Activated CD8-positive, alpha-beta T cell treated with anti-CD3 and anti-CD28 coated beads for 36 hours (primary cell): Measurements from ENCODE around the gene TAS2R41. TPM values are rescaled to one million over a fixed set of nuclear protein-coding genes. Genes with fewer than 3 reads are reported as not detected.

Source experiments
- ATAC-seq: fragments of 200-7000 bp; cut with Tn5 transposase; one replicate; pipeline ENCODE4 v1.10.0; 2021; ENCODE audit warnings: mild to moderate bottlenecking, moderate library complexity
- CTCF ChIA-PET: fragments of 350-600 bp; sonication (Branson Sonifier 250); formaldehyde crosslinking; loops from one replicate; lab custom pipeline; 2021; ENCODE audit warnings: antibody characterized with exemption; lab: Charles Lee
- POLR2A ChIA-PET: fragments of 350-600 bp; sonication (Branson Sonifier 250); formaldehyde crosslinking; loops from one replicate; lab custom pipeline; 2021; ENCODE audit warnings: antibody characterized with exemption; lab: Charles Lee
- DNase-seq: peaks from one replicate; pipeline ENCODE4 v3.0.0-alpha.2; 2020
- H3K27ac Mint-ChIP-seq: one replicate; pipeline ENCODE4 v1.8.0; 2021; ENCODE audit warnings: mild to moderate bottlenecking, mixed read lengths
- H3K27me3 Mint-ChIP-seq: one replicate; pipeline ENCODE4 v1.8.0; 2021; ENCODE audit warnings: mixed read lengths
- H3K36me3 Mint-ChIP-seq: one replicate; pipeline ENCODE4 v1.8.0; 2021; ENCODE audit warnings: low read depth, mixed read lengths
- H3K4me1 Mint-ChIP-seq: one replicate; pipeline ENCODE4 v1.8.0; 2021; ENCODE audit warnings: low read depth, mixed read lengths
- H3K4me3 Mint-ChIP-seq: one replicate; pipeline ENCODE4 v1.8.0; 2021; ENCODE audit warnings: mild to moderate bottlenecking, moderate library complexity, mixed read lengths
- H3K9me3 Mint-ChIP-seq: one replicate; pipeline ENCODE4 v1.8.0; 2021; ENCODE audit warnings: mixed read lengths
- intact Hi-C: fragments of 100-400 bp; cut with micrococcal nuclease; formaldehyde crosslinking; loops from one replicate; pipeline ENCODE4 v1.10.0; 2022
- total RNA-seq, 2 experiments: library from RNA; stranded (reverse); gene quantifications; one replicate each; pipeline ENCODE4 v1.2.3, GENCODE V29; 2021
- TF ChIP-seq, protein P1 (sequence below): fragments of 200-600 bp; IDR thresholded peaks from one replicate; pipeline ENCODE4 v1.8.0; 2022; ENCODE audit warnings: antibody characterized with exemption, mild to moderate bottlenecking

TAS2R41 gene
- total RNA-seq, 2 experiments from 2014 or later: not detected

DNA sequence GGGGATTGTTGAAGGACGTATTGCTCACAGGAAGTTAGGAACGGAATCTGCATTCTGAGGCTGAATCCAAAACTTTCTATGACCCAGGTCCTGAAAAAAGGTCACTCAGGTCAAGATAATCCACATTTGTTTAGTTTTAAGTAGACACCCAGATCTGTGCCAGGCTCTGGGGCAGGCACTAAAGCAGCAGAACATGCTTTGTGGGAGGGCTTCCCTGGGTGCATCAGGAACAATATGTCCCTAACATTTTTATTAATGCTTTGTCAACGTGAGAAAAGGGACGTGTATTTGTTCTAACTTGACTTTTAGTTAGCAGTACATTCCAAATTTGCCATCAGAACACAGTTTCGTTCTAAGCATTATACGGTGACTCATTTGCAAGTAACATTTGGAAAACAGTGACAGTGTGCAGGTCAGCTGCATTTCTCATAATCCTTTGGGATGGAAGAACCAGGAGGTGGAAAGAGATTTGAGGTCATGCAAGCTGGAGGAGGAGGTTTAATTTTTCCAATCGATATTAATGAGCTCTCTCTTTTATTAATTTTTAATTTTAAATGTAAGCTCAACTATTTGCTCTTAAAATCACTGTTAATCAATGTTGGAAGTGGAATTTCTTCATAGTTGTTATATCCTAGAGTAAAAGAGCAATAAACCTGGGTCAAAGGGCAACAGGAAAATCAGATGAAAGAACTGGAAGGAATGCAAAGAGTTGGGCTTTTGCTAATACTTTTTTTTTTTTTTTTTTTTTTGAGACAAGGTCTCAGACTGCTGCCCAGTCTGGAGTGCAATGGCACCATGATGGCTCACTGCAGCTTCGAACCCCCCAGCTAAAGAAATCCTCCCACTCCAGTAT lies 35.0 kb downstream of the TAS2R41 start:
- no peak for DNase-seq
- H3K36me3 Mint-ChIP-seq: no peaks in the 10 kb centered on the region
- peaks cover 7% of the 10 kb centered on the region for H3K4me1 Mint-ChIP-seq
- TF ChIP-seq, protein P1, sequence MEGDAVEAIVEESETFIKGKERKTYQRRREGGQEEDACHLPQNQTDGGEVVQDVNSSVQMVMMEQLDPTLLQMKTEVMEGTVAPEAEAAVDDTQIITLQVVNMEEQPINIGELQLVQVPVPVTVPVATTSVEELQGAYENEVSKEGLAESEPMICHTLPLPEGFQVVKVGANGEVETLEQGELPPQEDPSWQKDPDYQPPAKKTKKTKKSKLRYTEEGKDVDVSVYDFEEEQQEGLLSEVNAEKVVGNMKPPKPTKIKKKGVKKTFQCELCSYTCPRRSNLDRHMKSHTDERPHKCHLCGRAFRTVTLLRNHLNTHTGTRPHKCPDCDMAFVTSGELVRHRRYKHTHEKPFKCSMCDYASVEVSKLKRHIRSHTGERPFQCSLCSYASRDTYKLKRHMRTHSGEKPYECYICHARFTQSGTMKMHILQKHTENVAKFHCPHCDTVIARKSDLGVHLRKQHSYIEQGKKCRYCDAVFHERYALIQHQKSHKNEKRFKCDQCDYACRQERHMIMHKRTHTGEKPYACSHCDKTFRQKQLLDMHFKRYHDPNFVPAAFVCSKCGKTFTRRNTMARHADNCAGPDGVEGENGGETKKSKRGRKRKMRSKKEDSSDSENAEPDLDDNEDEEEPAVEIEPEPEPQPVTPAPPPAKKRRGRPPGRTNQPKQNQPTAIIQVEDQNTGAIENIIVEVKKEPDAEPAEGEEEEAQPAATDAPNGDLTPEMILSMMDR: no peak
- H3K27ac Mint-ChIP-seq: no peak overlapping the region
- no peak overlapping the region for H3K4me3 Mint-ChIP-seq
- peaks cover 1% of the 10 kb centered on the region for H3K27me3 Mint-ChIP-seq
- ChIA-PET POLR2A (interaction anchor here (0.8 kb wide), 1 partner anchor 658 kb away, joined by 3 read pairs; no protein-coding TSS in a partner anchor), CTCF (interaction anchor here (0.7 kb wide), 1 partner anchor 615 kb away, joined by 3 read pairs; no protein-coding TSS in a partner anchor)
- ATAC-seq: no peak
- intact Hi-C loops: no loop called here
- no peaks in the 10 kb centered on the region for H3K9me3 Mint-ChIP-seq

DNA sequence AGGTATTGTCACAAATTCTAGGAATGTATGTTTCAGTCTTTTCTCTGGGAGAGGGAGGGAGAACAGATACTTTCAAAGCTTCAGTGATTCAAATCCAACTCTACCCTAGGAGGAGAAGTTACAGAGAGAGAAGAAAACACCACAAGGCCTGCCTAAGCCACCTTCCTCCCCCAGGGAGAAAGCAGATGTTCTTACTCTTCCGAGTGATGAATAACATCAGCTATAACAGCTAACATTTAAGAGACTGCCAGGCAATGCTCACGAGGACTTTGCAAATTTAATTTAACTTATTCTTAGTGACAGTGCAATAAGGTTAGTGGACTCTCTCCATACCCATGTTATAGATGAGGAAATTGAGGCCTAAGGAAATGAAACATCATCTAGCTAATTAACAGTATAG lies 36.8 kb downstream of the TAS2R41 start:
- Mint-ChIP-seq H3K27ac (no peak overlapping the region), H3K36me3 (no peaks in the 10 kb centered on the region), H3K27me3 (peaks cover 1% of the 10 kb centered on the region), H3K9me3 (no peaks in the 10 kb centered on the region), H3K4me3 (no peak overlapping the region), H3K4me1 (peaks cover 7% of the 10 kb centered on the region)
- intact Hi-C loops: no loop called here
- ChIA-PET POLR2A (no interaction called here), CTCF (no interaction called here)
- DNase-seq (no peak), ATAC-seq (no peak)
- TF ChIP-seq, protein P1: no peak

DNA sequence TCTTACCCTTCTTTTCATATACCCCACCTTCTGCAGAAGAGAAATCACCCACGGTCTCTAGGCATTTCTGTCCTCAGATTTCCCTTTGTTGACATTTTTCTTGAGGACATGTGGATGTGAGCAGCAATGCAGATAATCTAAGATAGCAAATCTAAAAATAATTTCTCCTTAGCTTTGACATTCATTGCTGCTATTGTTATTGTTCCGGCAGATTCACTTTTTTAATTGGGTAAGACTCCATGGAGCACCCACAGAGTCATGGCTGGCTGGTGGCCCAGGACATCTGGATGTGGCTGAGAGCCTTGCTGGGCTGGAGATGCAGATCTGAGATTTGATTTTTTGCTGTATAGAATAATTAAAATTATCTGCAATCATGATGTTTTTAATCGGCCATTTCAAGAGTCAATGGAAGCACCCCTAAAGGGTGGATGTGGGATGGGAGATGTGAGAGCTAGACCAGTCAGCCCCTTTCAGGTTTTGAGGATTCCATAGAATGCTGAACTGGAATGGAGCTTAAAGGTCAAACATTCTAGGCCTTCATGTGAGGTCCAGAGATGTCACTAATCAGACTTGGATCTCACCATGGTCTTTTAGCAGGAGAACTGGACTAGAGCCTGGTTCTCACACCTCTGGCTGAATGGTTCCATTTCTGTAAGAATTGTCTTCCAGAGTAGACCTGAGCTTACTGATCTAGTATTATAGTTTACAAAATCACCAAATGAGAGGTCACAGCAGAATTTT lies 37.5 kb downstream of the TAS2R41 start:
- intact Hi-C loops: no loop called here

DNA sequence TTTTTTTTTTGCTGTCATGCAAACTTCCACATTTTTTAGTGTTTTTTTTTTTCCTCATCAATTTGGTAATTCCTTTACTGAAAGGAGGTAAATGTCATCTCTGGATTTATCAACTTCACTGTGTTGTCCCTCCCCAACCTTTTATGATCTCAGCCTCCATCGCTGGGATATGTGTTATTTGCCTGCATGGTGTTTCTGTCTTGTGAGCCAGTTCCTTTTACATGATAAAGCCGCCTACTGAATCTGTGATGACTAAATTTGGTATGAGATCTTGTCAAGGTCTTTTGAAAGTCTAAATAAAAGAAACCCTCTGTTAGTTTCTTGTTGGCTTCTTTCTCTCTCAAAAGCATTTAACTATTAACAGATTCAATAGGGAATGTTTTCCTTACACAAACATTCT lies 39.3 kb downstream of the TAS2R41 start:
- Mint-ChIP-seq H3K27me3 (peaks cover 1% of the 10 kb centered on the region), H3K9me3 (no peaks in the 10 kb centered on the region), H3K27ac (no peak overlapping the region), H3K4me3 (no peak overlapping the region), H3K36me3 (no peaks in the 10 kb centered on the region), H3K4me1 (peaks cover 7% of the 10 kb centered on the region)
- ATAC-seq: no peak
- ChIA-PET POLR2A (no interaction called here), CTCF (no interaction called here)
- TF ChIP-seq, protein P1: no peak
- DNase-seq: no peak
- intact Hi-C loops: no loop called here

More for the DNA sequence above, 37.5 kb downstream of the TAS2R41 start:
- ATAC-seq: no peak
- H3K4me1 Mint-ChIP-seq: peaks cover 7% of the 10 kb centered on the region
- no peaks in the 10 kb centered on the region for H3K9me3 Mint-ChIP-seq
- no peak for DNase-seq
- ChIA-PET POLR2A (no interaction called here), CTCF (no interaction called here)
- no peaks in the 10 kb centered on the region for H3K36me3 Mint-ChIP-seq
- no peak overlapping the region for H3K4me3 Mint-ChIP-seq
- no peak overlapping the region for H3K27ac Mint-ChIP-seq
- TF ChIP-seq, protein P1: no peak
- H3K27me3 Mint-ChIP-seq: peaks cover 1% of the 10 kb centered on the region

DNA sequence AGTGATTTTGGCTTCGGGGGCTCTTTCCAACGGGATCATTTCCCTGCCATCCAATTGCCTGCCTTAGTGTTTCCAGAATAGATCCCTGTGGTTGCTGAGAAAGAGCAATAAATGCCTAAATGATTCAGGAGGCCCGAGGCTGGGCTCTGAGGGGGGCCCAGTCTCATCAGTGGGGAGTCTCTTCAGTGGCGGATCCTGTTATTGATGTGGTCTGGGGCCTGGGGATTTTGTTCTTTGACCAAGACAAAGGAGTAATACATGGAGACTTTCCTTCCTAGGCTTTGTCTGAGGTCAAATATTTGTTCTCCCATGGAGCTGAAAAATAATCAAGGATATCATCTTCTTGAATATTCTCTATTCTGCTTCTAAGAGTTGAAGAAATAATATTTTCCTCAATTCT lies 40.8 kb downstream of the TAS2R41 start:
- no peak for DNase-seq
- no peaks in the 10 kb centered on the region for H3K36me3 Mint-ChIP-seq
- peaks cover 7% of the 10 kb centered on the region for H3K4me1 Mint-ChIP-seq
- H3K27ac Mint-ChIP-seq: no peak overlapping the region
- peaks cover 1% of the 10 kb centered on the region for H3K27me3 Mint-ChIP-seq
- H3K9me3 Mint-ChIP-seq: no peaks in the 10 kb centered on the region
- intact Hi-C loops: no loop called here
- TF ChIP-seq, protein P1: no peak
- CTCF ChIA-PET: no interaction called here
- ATAC-seq: no peak
- no peak overlapping the region for H3K4me3 Mint-ChIP-seq
- POLR2A ChIA-PET: no interaction called here
